Measurements from ENCODE around the gene EEF1AKMT1. TPM values are rescaled to one million over a fixed set of nuclear protein-coding genes. Genes with fewer than 3 reads are reported as not detected.

Gene EEF1AKMT1, protein sequence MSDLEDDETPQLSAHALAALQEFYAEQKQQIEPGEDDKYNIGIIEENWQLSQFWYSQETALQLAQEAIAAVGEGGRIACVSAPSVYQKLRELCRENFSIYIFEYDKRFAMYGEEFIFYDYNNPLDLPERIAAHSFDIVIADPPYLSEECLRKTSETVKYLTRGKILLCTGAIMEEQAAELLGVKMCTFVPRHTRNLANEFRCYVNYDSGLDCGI
- total RNA-seq (2014; rRNA removed; shearing (Covaris generic); ENCODE audit: low replicate concordance), result 1.5 and 2.1 TPM in 2 replicates

DNA sequence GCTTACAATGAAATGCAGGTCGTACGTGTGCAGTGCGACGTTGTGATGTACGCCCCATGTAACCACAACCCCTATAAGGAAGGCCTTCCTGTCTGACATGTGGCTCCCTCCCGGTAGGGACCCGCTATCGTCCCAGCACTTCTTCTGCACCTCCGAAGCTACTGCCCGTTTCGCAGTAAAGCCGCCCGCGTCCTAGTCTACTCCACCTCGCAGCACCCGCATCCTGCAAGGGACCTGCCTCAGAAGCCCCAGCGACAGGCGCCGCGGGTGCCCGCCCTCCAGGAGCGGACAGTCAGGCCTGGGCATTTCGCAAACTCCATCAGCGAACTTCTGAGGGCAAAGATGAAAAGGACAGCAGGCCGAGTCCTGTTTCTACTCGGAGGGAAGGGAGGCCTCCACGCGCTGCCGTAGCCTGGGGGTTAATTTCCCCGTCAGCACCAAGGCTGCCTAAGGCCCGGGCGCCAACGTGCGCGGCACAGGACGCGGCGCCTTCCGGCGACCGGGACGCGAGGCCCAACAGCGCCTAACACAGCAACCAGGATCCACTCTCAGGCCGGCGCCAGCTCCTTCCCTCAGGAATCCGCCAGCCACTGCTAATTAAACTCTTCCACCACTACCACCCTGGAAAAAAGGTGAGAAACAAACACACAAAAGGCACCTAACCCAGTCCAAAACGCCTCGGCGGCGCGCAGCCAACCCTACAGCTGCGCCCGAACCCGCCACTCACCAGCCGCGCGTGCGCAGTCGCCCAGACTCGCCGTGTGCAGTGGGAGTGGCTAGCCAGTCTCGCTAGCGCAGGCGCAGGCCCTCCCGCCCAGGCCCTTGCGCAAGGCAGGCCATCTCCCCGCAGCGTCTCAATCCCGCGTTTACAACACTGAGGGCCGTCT is at the start of gene EEF1AKMT1:
Gene EEF1AKMT1 (minus strand): TSS at position 768 of the 887 bp plus-strand sequence. CDS start 16,363 bp downstream, outside the sequence.
- H3K4me3 ChIP-seq (ENCODE audit: low read length), result peak within 1 kb of the TSS; percentile 69
- peak within 1 kb of the TSS; percentile 64 for H3K27ac ChIP-seq (ENCODE audit: low read length)
- peaks cover 19% of the 10 kb centered on the region for H3K4me1 ChIP-seq (ENCODE audit: low read length)
- no peaks in the 10 kb centered on the region for H3K9me2 ChIP-seq (replicated peaks; ENCODE audit: insufficient read depth, low read length)
- peak within 1 kb of the TSS; percentile 83 for H3K9ac ChIP-seq (ENCODE audit: low read length)
- peak within 1 kb of the TSS; percentile 79; the same call in 1 of the 2 replicates for H2AFZ ChIP-seq (ENCODE audit: low read length)
- H3K79me2 ChIP-seq (ENCODE audit: low read length), result peaks cover 18% of the 10 kb centered on the region
- peaks cover 13% of the 10 kb centered on the region for H3K9me3 ChIP-seq (ENCODE audit: low read length)
- DNase-seq, result peak; percentile 97
- H3K36me3 ChIP-seq (ENCODE audit: insufficient read depth, low read length), result peaks cover 32% of the 10 kb centered on the region
- no peaks in the 10 kb centered on the region for H3K27me3 ChIP-seq (ENCODE audit: low read length)
- H3K4me2 ChIP-seq (ENCODE audit: low read depth, low read length, poor library complexity, severe bottlenecking), result peak within 1 kb of the TSS; percentile 81
- no peaks in the 10 kb centered on the region for H4K20me1 ChIP-seq (ENCODE audit: insufficient read depth, low read depth, low read length)

DNA sequence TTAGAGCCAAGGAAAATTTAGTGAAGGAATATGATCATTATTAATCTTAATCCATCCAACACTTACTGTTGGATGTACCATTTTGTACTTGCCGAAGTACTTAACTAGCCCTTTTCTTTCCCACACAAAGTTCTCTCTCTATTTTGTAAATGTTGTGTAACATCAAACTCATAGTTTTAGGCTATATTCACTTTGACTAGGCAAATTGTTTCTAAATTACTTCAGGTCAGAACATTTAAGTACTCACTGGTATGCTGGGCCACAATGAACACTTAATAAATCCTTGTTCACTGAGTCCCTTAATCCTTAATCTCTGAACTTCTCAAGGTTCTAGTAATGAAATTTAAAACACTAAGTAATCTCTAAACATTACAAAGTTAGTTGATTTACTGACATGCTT is 49.3 kb upstream of the EEF1AKMT1 start:
- no peaks in the 10 kb centered on the region for H3K9me3 ChIP-seq (ENCODE audit: low read length)
- H2AFZ ChIP-seq (ENCODE audit: low read length), result no peak overlapping the region
- H3K27me3 ChIP-seq (ENCODE audit: low read length), result no peaks in the 10 kb centered on the region
- H3K4me2 ChIP-seq (ENCODE audit: low read depth, low read length, poor library complexity, severe bottlenecking), result peak overlapping the region; percentile 48
- H3K4me3 ChIP-seq (ENCODE audit: low read length), result no peak overlapping the region
- H3K36me3 ChIP-seq (ENCODE audit: insufficient read depth, low read length), result peaks cover 7% of the 10 kb centered on the region; the same call in 1 of the 2 replicates
- peaks cover 59% of the 10 kb centered on the region for H3K4me1 ChIP-seq (ENCODE audit: low read length)
- H3K79me2 ChIP-seq (ENCODE audit: low read length), result peaks cover 87% of the 10 kb centered on the region
- no peaks in the 10 kb centered on the region for H4K20me1 ChIP-seq (ENCODE audit: insufficient read depth, low read depth, low read length)
- peak overlapping the region; percentile 72 for H3K27ac ChIP-seq (ENCODE audit: low read length)
- no peak for DNase-seq
- no peak overlapping the region for H3K9ac ChIP-seq (ENCODE audit: low read length)
- no peaks in the 10 kb centered on the region for H3K9me2 ChIP-seq (replicated peaks; ENCODE audit: insufficient read depth, low read length)

DNA sequence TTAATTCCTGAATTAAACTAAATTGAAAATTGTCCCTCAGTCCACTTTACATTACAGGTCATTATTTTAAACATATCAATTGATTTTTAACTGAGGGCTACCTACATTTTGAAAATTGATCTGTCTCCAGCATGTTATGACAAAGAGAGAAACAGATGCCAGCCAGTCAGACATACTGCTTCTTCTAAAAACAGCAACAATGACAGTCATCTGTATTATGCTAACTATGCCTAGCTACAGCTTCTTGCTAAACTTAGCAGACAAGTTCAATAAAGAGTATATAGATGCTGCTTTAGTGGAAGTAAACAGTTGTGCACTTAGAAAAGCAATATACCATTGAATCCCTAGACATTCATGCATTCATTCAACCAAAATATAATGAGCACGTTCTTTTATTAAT is 48.6 kb upstream of the EEF1AKMT1 start:
- Histone ChIP-seq H3K27ac (ENCODE audit: low read length) (peak overlapping the region; percentile 72), H3K79me2 (ENCODE audit: low read length) (peaks cover 87% of the 10 kb centered on the region), H3K4me3 (ENCODE audit: low read length) (no peak overlapping the region), H4K20me1 (ENCODE audit: insufficient read depth, low read depth, low read length) (no peaks in the 10 kb centered on the region), H3K9ac (ENCODE audit: low read length) (no peak overlapping the region), H3K4me1 (ENCODE audit: low read length) (peaks cover 54% of the 10 kb centered on the region), H3K36me3 (ENCODE audit: insufficient read depth, low read length) (peaks cover 9% of the 10 kb centered on the region; the same call in 1 of the 2 replicates), H3K4me2 (ENCODE audit: low read depth, low read length, poor library complexity, severe bottlenecking) (peak overlapping the region; percentile 48), H3K9me2 (replicated peaks; ENCODE audit: insufficient read depth, low read length) (no peaks in the 10 kb centered on the region), H3K9me3 (ENCODE audit: low read length) (no peaks in the 10 kb centered on the region), H2AFZ (ENCODE audit: low read length) (no peak overlapping the region), H3K27me3 (ENCODE audit: low read length) (no peaks in the 10 kb centered on the region)
- no peak for DNase-seq

DNA sequence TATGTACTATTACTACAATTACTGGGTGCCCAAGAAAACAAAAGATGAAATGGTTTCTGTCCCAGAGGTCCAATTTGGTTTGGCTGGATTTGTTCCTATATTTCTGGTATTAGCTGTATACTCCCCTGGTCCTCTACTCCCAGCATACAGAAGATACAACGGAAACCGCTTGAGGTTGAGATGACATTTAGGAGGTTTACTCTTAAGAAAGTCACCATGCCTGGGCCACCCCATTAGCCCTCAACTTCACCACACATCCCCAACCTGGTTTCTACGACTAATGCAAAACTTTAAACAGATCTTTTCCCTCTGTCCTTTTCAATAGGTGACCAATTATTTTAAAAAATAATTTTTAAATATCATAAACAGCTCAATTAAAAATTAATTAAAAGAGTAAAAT is 46.0 kb upstream of the EEF1AKMT1 start:
- no peak overlapping the region for H2AFZ ChIP-seq (ENCODE audit: low read length)

DNA sequence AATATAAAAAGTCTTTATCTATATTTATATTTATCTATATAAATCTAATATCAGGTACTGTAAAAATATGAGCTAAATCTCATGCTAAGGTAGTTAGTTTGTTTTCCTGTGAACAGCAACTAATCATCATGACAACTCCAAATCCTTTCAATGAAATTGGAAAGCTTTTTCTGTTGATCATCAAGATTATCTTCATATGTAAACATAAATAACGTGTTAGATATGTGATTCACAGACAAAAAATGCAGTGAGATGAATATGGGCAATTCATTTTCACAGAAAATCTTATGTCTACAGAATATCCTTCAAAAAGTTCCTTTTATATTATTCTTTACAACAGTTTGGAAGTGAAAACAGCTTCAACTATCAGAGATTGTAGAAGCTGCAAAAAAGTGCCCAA is 41.7 kb upstream of the EEF1AKMT1 start:
- Histone ChIP-seq H3K27ac (ENCODE audit: low read length) (no peak overlapping the region), H3K9ac (ENCODE audit: low read length) (no peak overlapping the region), H4K20me1 (ENCODE audit: insufficient read depth, low read depth, low read length) (no peaks in the 10 kb centered on the region), H2AFZ (ENCODE audit: low read length) (no peak overlapping the region), H3K4me2 (ENCODE audit: low read depth, low read length, poor library complexity, severe bottlenecking) (no peak overlapping the region), H3K36me3 (ENCODE audit: insufficient read depth, low read length) (peaks cover 6% of the 10 kb centered on the region; the same call in 1 of the 2 replicates), H3K9me2 (replicated peaks; ENCODE audit: insufficient read depth, low read length) (no peaks in the 10 kb centered on the region), H3K9me3 (ENCODE audit: low read length) (no peaks in the 10 kb centered on the region), H3K27me3 (ENCODE audit: low read length) (no peaks in the 10 kb centered on the region), H3K4me3 (ENCODE audit: low read length) (no peak overlapping the region), H3K4me1 (ENCODE audit: low read length) (no peaks in the 10 kb centered on the region), H3K79me2 (ENCODE audit: low read length) (peaks cover 88% of the 10 kb centered on the region)
- DNase-seq, result no peak

More for the DNA sequence above, 46.0 kb upstream of the EEF1AKMT1 start:
- no peaks in the 10 kb centered on the region for H3K9me3 ChIP-seq (ENCODE audit: low read length)
- DNase-seq, result no peak
- peaks cover 27% of the 10 kb centered on the region for H3K4me1 ChIP-seq (ENCODE audit: low read length)
- H3K4me3 ChIP-seq (ENCODE audit: low read length), result no peak overlapping the region
- H3K27ac ChIP-seq (ENCODE audit: low read length), result no peak overlapping the region
- peaks cover 85% of the 10 kb centered on the region for H3K79me2 ChIP-seq (ENCODE audit: low read length)
- peaks cover 9% of the 10 kb centered on the region; the same call in 1 of the 2 replicates for H3K36me3 ChIP-seq (ENCODE audit: insufficient read depth, low read length)
- no peak overlapping the region for H3K9ac ChIP-seq (ENCODE audit: low read length)
- H4K20me1 ChIP-seq (ENCODE audit: insufficient read depth, low read depth, low read length), result no peaks in the 10 kb centered on the region
- no peaks in the 10 kb centered on the region for H3K9me2 ChIP-seq (replicated peaks; ENCODE audit: insufficient read depth, low read length)
- H3K27me3 ChIP-seq (ENCODE audit: low read length), result no peaks in the 10 kb centered on the region
- no peak overlapping the region for H3K4me2 ChIP-seq (ENCODE audit: low read depth, low read length, poor library complexity, severe bottlenecking)

DNA sequence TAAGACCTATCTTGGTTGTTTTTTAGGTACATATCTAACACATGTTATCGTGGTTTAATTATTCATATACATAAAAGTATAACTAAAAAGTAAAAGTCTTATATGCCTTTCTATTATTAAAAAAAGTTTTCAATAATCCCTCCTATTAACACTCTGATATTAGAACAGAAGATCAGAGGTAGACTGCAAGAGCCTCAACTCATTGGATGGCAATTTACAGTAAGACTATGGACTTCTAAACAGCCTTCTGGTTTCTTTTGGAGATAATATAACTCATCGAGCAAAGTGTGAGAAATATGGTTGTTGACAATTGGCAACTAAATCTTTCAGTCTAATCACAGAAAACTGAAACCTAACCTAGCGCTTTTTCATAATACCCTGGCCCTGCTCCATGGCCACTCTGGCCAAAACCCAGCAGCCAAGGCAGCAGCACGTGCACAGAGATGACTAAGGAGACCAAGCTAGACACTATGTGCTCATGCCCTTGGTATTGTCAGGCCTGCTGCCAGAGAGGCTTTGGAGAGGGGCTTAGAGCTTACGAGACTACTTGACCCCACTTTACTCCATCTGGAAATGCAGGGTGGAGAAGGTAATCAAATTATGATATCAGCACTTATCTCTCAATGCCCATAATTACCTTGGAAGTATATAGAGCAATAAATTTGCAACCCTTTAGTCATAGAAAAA is 40.6 kb upstream of the EEF1AKMT1 start:
- no peaks in the 10 kb centered on the region for H3K4me1 ChIP-seq (ENCODE audit: low read length)
- DNase-seq, result no peak

DNA sequence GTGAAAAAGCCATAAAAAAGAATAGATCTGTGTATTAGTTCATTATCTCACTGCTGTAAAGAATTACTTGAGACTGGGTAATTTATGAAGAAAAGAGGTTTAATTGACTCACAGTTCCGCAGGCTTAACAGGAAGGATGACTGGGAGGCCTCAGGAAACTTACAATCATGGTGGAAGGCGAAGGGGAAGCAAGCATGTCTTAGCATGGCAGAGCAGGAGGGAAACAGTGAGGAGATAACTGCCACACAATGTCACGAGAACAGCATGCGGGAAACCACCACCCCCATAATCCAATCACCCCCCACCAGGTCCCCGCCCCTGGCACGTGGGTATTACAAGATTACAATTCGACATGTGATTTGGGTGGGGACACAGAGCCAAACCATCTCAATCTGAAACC is 39.1 kb upstream of the EEF1AKMT1 start:
- H2AFZ ChIP-seq (ENCODE audit: low read length), result no peak overlapping the region
- H3K4me2 ChIP-seq (ENCODE audit: low read depth, low read length, poor library complexity, severe bottlenecking), result no peak overlapping the region
- no peak for DNase-seq
- H3K79me2 ChIP-seq (ENCODE audit: low read length), result peaks cover 77% of the 10 kb centered on the region
- H3K4me1 ChIP-seq (ENCODE audit: low read length), result no peaks in the 10 kb centered on the region
- no peaks in the 10 kb centered on the region for H4K20me1 ChIP-seq (ENCODE audit: insufficient read depth, low read depth, low read length)
- H3K9ac ChIP-seq (ENCODE audit: low read length), result no peak overlapping the region
- no peaks in the 10 kb centered on the region for H3K9me2 ChIP-seq (replicated peaks; ENCODE audit: insufficient read depth, low read length)
- H3K27me3 ChIP-seq (ENCODE audit: low read length), result no peaks in the 10 kb centered on the region
- no peak overlapping the region for H3K27ac ChIP-seq (ENCODE audit: low read length)
- no peaks in the 10 kb centered on the region for H3K9me3 ChIP-seq (ENCODE audit: low read length)
- H3K4me3 ChIP-seq (ENCODE audit: low read length), result no peak overlapping the region
- peaks cover 21% of the 10 kb centered on the region for H3K36me3 ChIP-seq (ENCODE audit: insufficient read depth, low read length)

More for the DNA sequence above, 40.6 kb upstream of the EEF1AKMT1 start:
- H3K27ac ChIP-seq (ENCODE audit: low read length), result no peak overlapping the region
- no peak overlapping the region for H2AFZ ChIP-seq (ENCODE audit: low read length)
- H3K9me2 ChIP-seq (replicated peaks; ENCODE audit: insufficient read depth, low read length), result no peaks in the 10 kb centered on the region
- peaks cover 11% of the 10 kb centered on the region; the same call in 1 of the 2 replicates for H3K36me3 ChIP-seq (ENCODE audit: insufficient read depth, low read length)
- no peaks in the 10 kb centered on the region for H4K20me1 ChIP-seq (ENCODE audit: insufficient read depth, low read depth, low read length)
- no peak overlapping the region for H3K4me2 ChIP-seq (ENCODE audit: low read depth, low read length, poor library complexity, severe bottlenecking)
- no peak overlapping the region for H3K9ac ChIP-seq (ENCODE audit: low read length)
- H3K4me3 ChIP-seq (ENCODE audit: low read length), result no peak overlapping the region
- H3K79me2 ChIP-seq (ENCODE audit: low read length), result peaks cover 83% of the 10 kb centered on the region
- H3K9me3 ChIP-seq (ENCODE audit: low read length), result no peaks in the 10 kb centered on the region
- H3K27me3 ChIP-seq (ENCODE audit: low read length), result no peaks in the 10 kb centered on the region
